Stomach (tissue), 9 donors: Measurements from ENCODE around the gene IFITM10. TPM values are rescaled to one million over a fixed set of nuclear protein-coding genes. Genes with fewer than 3 reads are reported as not detected.

Experiments used
- DNase-seq, 2 donors: peaks; one replicate each; pipeline versions ENCODE4 v3.0.0 to v3.0.0-alpha.2; 2013 to 2019
- H3K27ac ChIP-seq, 5 donors: fragments of 200-600 bp in 4 of 5; sonication (generic) in 4 of 5; one replicate each; pipeline ENCODE4 v1.5.1; 2013 to 2019; ENCODE audit warnings: mild to moderate bottlenecking in 1 of 5, moderate library complexity in 1 of 5
- H3K27me3 ChIP-seq, 3 donors: fragments of 200-600 bp; sonication (generic); one replicate each; pipeline ENCODE4 v1.5.1; 2017 to 2019; ENCODE audit warnings: mixed run types in 1 of 3
- H3K36me3 ChIP-seq, 4 donors: fragments of 200-600 bp; sonication (generic); 1 replicate in 3 of 4; 2 replicates in 1 of 4; pipeline ENCODE4 v1.5.1; 2016 to 2019
- H3K4me1 ChIP-seq, 4 donors: fragments of 200-600 bp; sonication (generic); one replicate each; pipeline ENCODE4 v1.5.1; 2016 to 2019
- H3K4me3 ChIP-seq, 4 donors: fragments of 200-600 bp; sonication (generic) in 3 of 4; one replicate each; pipeline ENCODE4 v1.5.1; 2016 to 2019; ENCODE audit warnings: mild to moderate bottlenecking in 1 of 4
- H3K9me3 ChIP-seq, 4 donors: fragments of 200-600 bp; sonication (generic); one replicate each; pipeline ENCODE4 v1.5.1; 2016 to 2019
- EP300 ChIP-seq: sonication (generic); formaldehyde crosslinking; IDR thresholded peaks from one replicate; pipeline ENCODE4 v1.6.1; 2017; ENCODE audit warnings: antibody characterized with exemption
- POLR2A ChIP-seq, 4 donors: fragments of 450-650 bp; IDR thresholded peaks; one replicate each; pipeline ENCODE4 v1.6.1; 2016; ENCODE audit warnings: antibody characterized with exemption in 4 of 4, control low read depth in 2 of 4, mild to moderate bottlenecking in 1 of 4, moderate library complexity in 1 of 4
- POLR2AphosphoS5 ChIP-seq, 3 donors: sonication (generic); formaldehyde crosslinking; IDR thresholded peaks; one replicate each; pipeline ENCODE4 v1.6.1; 2016; ENCODE audit warnings: antibody characterized with exemption in 3 of 3
- WGBS, 5 donors: extraction: QIAGEN DNeasy Blood & Tissue Kit in 3 of 5; methylation state at CpG; one replicate each; pipeline versions ENCODE4 v1.1.5 to v1.1.7; 2013 to 2018; 5-methylcytosine and 5-hydroxymethylcytosine counted together
- intact Hi-C: fragments of 100-400 bp; cut with DNase I; formaldehyde crosslinking; loops from one replicate; pipeline ENCODE4 v1.15.1; 2023; ENCODE audit warnings: low total_unique reads
- polyA plus RNA-seq, 3 donors: library from polyadenylated mRNA; stranded (reverse); fragments of 200-250 nt; gene quantifications; one replicate each; pipeline ENCODE4 v1.2.3, GENCODE V29; 2013
- total RNA-seq, 5 donors: library from RNA; depleted of rRNA; stranded (reverse); fragments of >200 nt; gene quantifications; one replicate each; pipeline versions ENCODE4 v1.1.0 to v1.2.3, GENCODE V29; 2014 to 2016
- TF ChIP-seq, protein P1 (sequence below), 7 experiments: fragments of 450-650 bp in 4 of 7; fragments of 200-600 bp in 3 of 7; sonication (generic) in 3 of 7; IDR thresholded peaks; one replicate each; pipeline ENCODE4 v1.5.1; 2016 to 2019; ENCODE audit warnings: antibody characterized with exemption in 7 of 7, control low read depth in 2 of 7, mild to moderate bottlenecking in 1 of 7
- donor health status: healthy with polysubstance abuse.
- donor health status: Bipolar disorder and iron deficiency.
- donor health status: healthy.

IFITM10 gene
- total and polyA plus RNA-seq, 8 donors: 0.19 to 1.1 (median 0.84) TPM; not detected in 4

DNA sequence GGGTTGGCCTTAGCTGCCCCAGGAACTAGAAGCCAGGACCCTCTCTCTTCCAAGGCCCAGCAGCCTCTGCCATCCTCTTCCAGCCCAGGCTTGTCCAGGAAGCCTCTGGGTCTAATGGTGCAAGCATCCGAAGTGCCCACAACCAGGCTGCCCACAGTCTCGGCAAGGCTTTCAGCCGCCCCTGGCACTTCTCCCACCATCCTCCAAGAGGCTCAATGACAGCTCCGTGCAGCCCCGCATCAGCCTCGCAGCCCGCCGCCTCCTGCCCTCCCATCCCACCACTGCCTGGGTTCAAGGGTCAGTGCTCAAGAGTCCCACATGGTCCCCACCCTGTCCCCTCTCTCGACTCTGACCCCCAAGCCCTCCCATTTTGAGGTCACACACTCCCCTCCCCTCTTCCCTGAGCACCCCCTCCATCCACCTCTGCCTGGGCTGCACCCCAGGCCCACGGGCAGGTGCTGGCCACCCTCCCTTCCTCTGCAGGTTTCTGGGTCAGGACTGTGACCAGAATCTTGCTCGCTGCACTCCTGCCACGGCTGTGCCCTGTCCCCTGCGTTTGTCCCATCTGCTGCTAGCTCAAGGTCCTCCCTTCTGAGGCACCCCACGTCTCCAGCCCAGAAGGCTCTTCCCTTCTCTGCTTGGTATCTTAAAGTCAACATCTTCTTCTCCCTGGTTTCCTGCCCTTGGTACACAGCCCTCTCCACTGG is 17.2 kb downstream of the IFITM10 start:
- DNase-seq: no peak
- peaks cover 6 to 87% (median 38%) of the 10 kb centered on the region in 3 donors for H3K27me3 ChIP-seq

DNA sequence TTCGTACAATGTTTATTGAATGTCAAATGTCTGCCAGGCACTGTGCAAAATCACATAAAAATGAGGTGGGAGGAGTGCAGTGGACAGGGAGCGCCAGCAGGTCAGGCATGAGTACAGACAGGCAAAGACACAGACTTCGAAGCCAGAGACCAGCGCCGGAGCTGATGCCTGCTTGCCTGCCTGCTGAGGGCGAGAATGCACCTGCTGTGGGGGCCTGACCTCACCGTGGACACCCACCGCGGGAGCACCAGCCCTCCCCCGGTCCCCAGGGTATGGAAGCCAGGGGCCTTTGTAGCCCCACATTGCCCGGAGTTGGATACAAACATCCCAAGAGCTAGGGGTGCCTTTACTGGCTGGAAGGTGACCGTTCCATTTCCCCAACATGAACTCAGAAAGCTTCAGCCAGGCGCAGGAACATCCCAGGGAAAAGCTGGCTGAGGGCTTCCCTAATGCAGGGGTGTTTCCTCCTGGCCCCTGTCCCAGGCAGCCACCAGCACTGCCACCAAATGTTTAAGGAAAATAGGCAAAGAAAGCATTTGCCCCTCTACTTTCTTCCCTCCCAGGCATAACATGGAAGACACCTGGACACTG is 17.9 kb downstream of the IFITM10 start:
- Histone ChIP-seq H3K27ac (no peak overlapping the region), H3K4me1 (no peaks in the 10 kb centered on the region), H3K27me3 (peaks cover 6 to 87% (median 41%) of the 10 kb centered on the region in 3 donors), H3K36me3 (no peaks in the 10 kb centered on the region), H3K9me3 (peaks cover 0 to 18% (median 17%) of the 10 kb centered on the region in 4 donors), H3K4me3 (no peak overlapping the region)
- DNase-seq: no peak
- intact Hi-C loops: no loop called here
- WGBS, 5 donors: 27 to 45% (median 33%) methylated on average over 4 to 13 of the region's 13 CpGs
- TF ChIP-seq, protein P1, sequence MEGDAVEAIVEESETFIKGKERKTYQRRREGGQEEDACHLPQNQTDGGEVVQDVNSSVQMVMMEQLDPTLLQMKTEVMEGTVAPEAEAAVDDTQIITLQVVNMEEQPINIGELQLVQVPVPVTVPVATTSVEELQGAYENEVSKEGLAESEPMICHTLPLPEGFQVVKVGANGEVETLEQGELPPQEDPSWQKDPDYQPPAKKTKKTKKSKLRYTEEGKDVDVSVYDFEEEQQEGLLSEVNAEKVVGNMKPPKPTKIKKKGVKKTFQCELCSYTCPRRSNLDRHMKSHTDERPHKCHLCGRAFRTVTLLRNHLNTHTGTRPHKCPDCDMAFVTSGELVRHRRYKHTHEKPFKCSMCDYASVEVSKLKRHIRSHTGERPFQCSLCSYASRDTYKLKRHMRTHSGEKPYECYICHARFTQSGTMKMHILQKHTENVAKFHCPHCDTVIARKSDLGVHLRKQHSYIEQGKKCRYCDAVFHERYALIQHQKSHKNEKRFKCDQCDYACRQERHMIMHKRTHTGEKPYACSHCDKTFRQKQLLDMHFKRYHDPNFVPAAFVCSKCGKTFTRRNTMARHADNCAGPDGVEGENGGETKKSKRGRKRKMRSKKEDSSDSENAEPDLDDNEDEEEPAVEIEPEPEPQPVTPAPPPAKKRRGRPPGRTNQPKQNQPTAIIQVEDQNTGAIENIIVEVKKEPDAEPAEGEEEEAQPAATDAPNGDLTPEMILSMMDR (IDR thresholded peaks at IDR 0.05): no peak
- no peak for TF ChIP-seq POLR2A (IDR thresholded peaks at IDR 0.05)
- TF ChIP-seq POLR2AphosphoS5 (IDR thresholded peaks at IDR 0.05): no peak
- no peak for TF ChIP-seq EP300

More for the DNA sequence above, 17.2 kb downstream of the IFITM10 start:
- Histone ChIP-seq H3K9me3 (peaks cover 0 to 24% (median 21%) of the 10 kb centered on the region in 4 donors), H3K27ac (no peak overlapping the region), H3K36me3 (no peaks in the 10 kb centered on the region), H3K4me3 (no peak overlapping the region), H3K4me1 (no peaks in the 10 kb centered on the region)
- intact Hi-C loops: no loop called here
- WGBS, 5 donors: 64 to 79% (median 73%) methylated on average over 13 to 14 of the region's 14 CpGs
- no peak for TF ChIP-seq EP300
- TF ChIP-seq POLR2A (IDR thresholded peaks at IDR 0.05): no peak
- TF ChIP-seq, protein P1 (IDR thresholded peaks at IDR 0.05): no peak
- no peak for TF ChIP-seq POLR2AphosphoS5 (IDR thresholded peaks at IDR 0.05)

DNA sequence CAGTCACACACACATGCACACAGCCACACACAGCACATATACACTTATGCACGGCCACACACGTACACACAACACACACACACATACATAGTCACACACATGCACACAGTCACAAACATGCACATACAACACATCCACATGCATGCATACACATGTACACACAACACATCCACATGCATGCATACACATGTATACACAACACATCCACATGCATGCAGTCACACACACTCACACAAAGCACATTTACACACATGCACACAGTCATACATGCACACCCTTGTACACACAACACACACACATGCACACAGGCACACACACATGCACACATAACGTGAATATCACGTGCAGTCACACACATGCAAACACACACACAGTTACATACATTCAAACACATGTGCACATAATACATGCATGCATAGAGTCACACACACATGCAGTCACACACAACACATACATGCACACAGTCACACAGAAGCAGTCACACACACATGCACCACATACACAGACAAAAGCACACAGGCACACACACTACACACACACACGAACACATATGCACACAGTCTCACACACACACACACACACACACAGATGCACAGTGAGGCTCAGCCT is 18.8 kb downstream of the IFITM10 start:
- intact Hi-C loops: no loop called here
- no peaks in the 10 kb centered on the region for H3K36me3 ChIP-seq
- TF ChIP-seq EP300 (no peak), POLR2AphosphoS5 (IDR thresholded peaks at IDR 0.05) (no peak), POLR2A (IDR thresholded peaks at IDR 0.05) (no peak)
- TF ChIP-seq, protein P1 (IDR thresholded peaks at IDR 0.05): no peak
- H3K4me3 ChIP-seq: no peak overlapping the region
- peaks cover 0 to 9% (median 7%) of the 10 kb centered on the region in 4 donors for H3K9me3 ChIP-seq
- DNase-seq: no peak
- peaks cover 6 to 89% (median 41%) of the 10 kb centered on the region in 3 donors for H3K27me3 ChIP-seq
- no peak overlapping the region for H3K27ac ChIP-seq
- no peaks in the 10 kb centered on the region for H3K4me1 ChIP-seq
- 87 to 93% (median 89%) methylated on average over 5 of the region's 5 CpGs for WGBS, 5 donors

DNA sequence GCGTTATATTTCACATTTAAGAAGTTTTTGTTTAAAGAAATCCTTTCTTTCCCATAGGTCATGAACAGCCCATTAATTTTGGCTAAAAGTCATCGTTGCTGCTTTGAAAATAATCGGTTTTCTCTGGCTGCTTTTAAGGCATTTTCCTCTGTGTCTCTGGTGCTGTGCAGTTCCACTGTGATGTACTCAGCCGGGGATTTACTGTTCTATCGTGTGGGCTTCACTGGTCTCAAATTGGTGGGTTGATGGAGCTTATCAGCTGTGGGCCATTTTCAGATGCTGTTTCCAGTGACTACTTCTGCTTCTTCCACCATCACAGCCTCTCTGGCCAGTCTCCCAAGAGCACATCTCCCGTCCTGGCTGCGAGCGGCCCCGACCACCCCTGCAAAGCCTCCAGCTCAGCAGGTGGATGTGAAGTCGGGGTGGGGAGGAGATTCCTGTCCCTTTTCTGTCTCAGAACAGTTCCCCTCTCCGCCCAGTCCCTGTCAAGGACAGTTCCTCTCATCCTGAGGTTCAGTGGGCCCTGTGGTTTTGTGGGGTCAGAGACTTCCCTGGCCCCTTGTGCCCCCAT is 20.3 kb downstream of the IFITM10 start:
- peaks cover 6 to 86% (median 41%) of the 10 kb centered on the region in 3 donors for H3K27me3 ChIP-seq
- H3K36me3 ChIP-seq: no peaks in the 10 kb centered on the region
- 56 to 69% (median 66%) methylated on average over 11 of the region's 11 CpGs for WGBS, 5 donors
- no peak overlapping the region for H3K4me3 ChIP-seq
- no peaks in the 10 kb centered on the region for H3K4me1 ChIP-seq
- no peaks in the 10 kb centered on the region for H3K9me3 ChIP-seq
- no peak overlapping the region for H3K27ac ChIP-seq
- intact Hi-C loops: no loop called here
- no peak for TF ChIP-seq POLR2AphosphoS5 (IDR thresholded peaks at IDR 0.05)
- TF ChIP-seq POLR2A (IDR thresholded peaks at IDR 0.05): no peak
- no peak for TF ChIP-seq EP300
- TF ChIP-seq, protein P1 (IDR thresholded peaks at IDR 0.05): no peak
- no peak for DNase-seq
